ENCODE results near the gene PRKN.

GRCh38 chr6:161637658-161638057 is 1089.9 kb downstream of the PRKN start:
- TF ChIP-seq CTCF (conservative IDR thresholded peaks at IDR 0.05) (no peak), EZH2 (IDR thresholded peaks at IDR 0.05; ENCODE audit: low read depth) (no peak)
